GM19372 (cell line): ENCODE data around the gene NHLRC1.

Source experiments
- ATAC-seq: cut with Tn5 transposase; IDR thresholded peaks from one replicate; pipeline ENCODE4 v1.9.1; 2021; ENCODE audit warnings: mild to moderate bottlenecking, low read depth, moderate library complexity; ENCODE audit not compliant: unreplicated experiment

The NHLRC1 gene

DNA sequence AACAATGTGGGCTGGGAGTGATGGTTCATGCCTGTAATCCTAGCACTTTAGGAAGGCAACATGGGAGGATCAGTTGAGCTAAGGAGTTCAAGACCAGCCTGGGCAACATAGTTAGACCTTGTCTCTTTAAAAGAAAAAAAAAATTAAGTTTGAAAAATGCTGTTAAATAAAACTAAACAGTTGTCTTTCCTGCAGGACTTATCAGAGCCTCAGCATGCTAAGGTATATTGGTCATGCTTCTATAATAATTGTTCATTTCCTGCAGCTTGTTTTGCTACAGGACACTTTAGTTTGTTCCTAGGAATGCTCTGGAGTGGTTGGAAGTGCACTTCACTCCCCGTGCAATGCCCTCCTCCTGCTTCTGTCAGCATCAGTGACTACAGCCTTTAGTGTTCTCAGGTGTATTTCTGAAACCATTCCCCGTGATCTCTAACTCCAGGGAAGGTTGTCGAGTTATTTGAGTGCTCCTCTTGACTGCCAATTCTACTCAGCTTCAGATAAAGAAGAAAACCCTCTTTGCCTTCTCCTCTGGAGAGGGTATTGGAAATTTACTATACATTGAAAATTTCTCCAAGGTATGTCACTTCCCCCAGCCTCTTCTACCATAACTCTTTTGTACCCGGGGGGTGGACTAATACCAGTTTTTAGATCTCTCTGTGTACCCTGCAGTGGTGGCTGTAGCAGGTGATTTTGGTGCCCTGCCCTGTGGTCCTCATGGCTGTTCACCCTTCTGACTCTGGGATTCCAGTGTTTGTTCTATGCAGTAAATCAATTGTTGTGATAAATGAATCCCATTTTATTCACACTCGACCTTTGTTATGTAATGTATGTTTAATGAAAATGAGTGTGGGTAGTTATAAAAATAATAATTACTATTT is 33.8 kb downstream of the NHLRC1 start:
- ATAC-seq: no peak

DNA sequence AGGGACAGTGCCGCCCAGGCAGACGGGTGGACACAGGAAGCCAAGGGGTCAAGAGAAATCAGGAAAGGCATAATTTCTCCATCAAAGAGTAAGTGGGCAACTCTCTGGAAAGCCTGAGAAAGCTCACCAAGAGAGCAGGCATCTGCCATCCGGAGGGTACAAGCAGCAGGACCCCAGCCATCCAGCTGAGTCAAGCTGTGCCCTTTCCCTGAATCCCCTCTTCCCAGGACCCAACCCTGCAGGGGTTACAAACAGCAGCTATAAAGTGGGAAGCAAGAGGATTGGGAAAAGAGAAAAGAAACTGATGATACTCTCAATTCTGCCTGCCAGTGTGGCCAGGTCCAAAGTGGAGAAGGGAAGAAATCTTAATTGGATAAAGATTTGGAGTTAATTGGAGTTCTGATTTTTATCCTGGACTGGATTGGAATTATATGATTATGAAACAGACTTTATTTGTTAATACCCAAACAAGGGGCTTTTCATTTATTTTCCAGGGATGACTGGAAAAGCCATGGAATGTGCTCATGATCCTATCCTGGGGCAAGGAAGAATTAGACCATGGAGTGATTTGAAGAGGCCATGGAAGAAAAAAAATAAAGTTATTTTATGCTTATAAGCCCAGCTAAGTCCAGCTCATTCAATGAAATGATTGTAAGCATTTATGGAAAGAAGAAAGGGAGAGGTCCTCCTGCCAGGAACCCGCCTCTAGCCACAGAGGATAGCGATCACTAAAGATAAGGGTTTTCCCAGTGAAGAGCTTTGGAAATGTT is 34.9 kb downstream of the NHLRC1 start:
- ATAC-seq: no peak

DNA sequence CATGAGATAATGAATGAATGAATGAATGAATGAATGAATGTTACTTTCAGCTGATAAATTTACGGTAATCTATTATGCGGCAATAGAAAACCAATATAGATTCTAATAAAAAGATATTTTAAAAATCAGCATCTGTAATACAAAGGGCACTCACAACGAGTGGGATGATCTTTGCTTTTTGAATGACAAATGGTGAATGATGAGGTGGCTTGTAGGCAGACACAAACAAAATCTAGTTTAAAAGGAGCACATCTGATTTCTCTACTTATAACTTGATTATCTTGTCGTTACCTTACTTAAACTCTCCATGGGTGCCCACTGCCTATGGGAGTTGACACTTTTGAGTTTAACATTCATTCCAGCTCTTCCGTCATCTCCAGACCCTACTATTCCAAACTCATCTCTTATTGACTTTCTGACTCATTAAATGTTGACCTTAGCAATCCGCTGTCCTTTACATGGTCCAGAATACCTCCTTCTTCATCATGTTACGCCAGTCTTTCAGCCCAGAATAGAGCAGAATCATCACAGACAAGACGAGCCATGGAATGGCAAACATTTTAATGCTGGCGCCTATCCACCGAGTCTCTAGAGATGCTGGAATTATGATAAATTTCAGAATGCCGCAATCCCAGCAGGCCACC is 41.3 kb downstream of the NHLRC1 start:
- ATAC-seq: no peak

DNA sequence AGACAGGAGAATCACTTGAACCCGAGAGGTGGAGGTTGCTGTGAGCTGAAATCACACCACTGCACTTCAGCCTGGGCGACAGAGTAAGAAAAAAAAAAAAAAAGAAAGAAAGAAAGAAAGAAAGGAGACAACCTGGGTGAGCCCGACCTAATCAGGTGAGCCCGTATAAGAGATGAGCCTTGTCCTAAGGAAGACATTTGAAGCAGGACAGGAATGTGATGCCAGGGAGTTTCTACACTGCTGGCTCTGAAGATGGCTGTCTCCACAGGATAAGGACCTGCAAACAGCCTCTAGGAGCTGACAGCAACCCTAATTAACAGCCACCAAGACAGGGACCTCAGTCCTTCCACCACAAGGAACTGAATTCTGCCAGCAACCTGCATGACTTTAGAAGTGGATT is 41.9 kb downstream of the NHLRC1 start:
- ATAC-seq: no peak

DNA sequence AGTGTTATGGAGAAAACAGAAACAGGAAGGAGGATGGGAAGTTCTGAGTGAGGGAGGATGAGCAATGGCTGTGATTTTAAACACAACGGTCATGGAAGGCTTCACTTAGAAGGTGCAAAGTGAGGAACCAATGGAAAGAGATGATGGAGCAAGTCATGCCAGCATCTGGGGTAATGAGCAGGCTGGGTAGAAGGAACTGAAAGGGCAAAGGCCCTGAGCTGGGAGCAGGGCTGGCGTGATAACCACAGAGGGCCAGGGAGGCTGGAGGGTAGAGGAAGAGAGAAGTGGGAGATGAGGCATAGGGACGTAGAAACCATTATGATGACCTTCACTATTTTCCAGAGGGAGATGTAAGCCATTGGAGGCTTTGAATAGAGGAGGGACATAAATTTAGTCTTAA is 43.6 kb downstream of the NHLRC1 start:
- ATAC-seq: no peak

DNA sequence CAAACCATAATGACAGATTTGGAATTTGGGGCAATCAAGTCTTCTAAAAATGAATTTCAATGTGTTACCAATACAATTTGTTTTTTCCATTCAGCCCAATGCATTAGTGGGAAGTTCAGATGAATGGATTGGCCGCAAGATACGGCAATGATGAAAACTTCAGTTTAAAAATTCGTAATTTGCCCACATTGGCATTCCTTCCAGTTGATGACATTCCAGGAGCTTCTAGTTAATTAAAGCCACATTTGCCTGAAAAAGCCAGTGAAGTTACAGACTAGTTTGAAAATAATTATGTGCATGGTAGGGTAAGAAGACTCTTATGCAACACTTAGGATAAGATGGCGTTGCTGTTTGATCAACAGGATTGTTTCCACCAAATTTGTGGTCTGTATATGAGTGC is 46.2 kb downstream of the NHLRC1 start:
- ATAC-seq: no peak

DNA sequence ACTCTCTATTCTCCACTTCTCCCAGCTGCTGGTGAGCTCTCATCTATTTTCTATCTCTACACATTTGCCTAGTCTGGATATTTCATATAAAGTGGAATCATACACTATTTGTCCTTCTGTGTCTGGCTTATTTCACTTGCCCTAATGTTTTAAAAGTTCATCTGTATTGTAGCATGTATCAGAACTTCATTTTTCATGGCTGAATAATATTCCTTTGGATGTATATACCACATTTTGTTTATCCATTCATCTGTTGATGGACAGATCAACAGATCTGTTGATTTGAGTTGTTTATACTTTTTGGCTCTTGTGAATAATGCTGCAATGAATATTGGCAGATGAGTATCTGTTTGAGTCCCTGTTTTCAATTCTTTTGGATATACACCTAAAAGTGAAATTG is 49.6 kb downstream of the NHLRC1 start:
- ATAC-seq: no peak

DNA sequence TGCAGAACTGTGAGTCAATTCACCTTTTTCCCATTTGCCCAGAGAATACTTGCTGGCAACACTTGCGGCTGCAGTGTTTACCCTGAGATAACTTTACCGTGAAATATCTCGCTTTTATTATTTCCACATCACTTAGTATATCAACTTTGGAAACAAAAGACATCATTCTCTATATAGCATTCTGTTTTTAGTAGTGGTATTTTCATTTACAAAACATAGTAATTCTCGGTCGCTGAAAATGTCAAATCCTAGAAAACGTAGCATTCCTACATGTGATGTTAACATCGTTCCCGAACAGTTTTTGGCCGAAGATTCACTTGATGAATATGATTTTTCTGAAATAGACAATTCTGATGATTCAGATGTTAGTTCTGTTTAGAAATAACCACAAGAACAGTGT is 52.0 kb downstream of the NHLRC1 start:
- ATAC-seq: no peak
